HEK293 (cell line): Measurements from ENCODE around the gene BID.

Experiments
- FEZF1 ChIP-seq: fragments of 450-650 bp; formaldehyde crosslinking; IDR thresholded peaks from 2 replicates; pipeline ENCODE4 v1.5.1; 2016; ENCODE audit warnings: missing biosample characterization, missing genetic modification characterization
- SCRT1 ChIP-seq: fragments of 450-650 bp; formaldehyde crosslinking; IDR thresholded peaks from 2 replicates; pipeline ENCODE4 v1.5.1; 2016; ENCODE audit warnings: missing biosample characterization, missing genetic modification characterization, borderline replicate concordance
- SP3 ChIP-seq: fragments of 450-650 bp; formaldehyde crosslinking; IDR thresholded peaks from 2 replicates; pipeline ENCODE4 v1.5.1; 2016; ENCODE audit warnings: missing biosample characterization, missing genetic modification characterization
- ZEB2 ChIP-seq: fragments of 450-650 bp; formaldehyde crosslinking; IDR thresholded peaks from 2 replicates; pipeline ENCODE4 v1.5.1; 2016; ENCODE audit warnings: missing biosample characterization, missing genetic modification characterization
- ZNF140 ChIP-seq: fragments of 450-650 bp; formaldehyde crosslinking; IDR thresholded peaks from 2 replicates; pipeline ENCODE4 v1.5.1; 2016; ENCODE audit warnings: missing biosample characterization, missing genetic modification characterization
- ZNF311 ChIP-seq: fragments of 450-650 bp; formaldehyde crosslinking; IDR thresholded peaks from 2 replicates; pipeline ENCODE4 v1.5.1; 2017; ENCODE audit warnings: missing biosample characterization, missing genetic modification characterization, borderline replicate concordance
- ZNF544 ChIP-seq: fragments of 450-650 bp; formaldehyde crosslinking; IDR thresholded peaks from 2 replicates; pipeline ENCODE4 v1.5.0; 2017; ENCODE audit warnings: missing biosample characterization, missing genetic modification characterization
- TF ChIP-seq, protein P1 (sequence below): fragments of 450-650 bp; formaldehyde crosslinking; IDR thresholded peaks from 2 replicates; pipeline ENCODE4 v1.5.1; 2016; ENCODE audit warnings: missing biosample characterization, missing genetic modification characterization
- TF ChIP-seq, protein P2 (sequence below): fragments of 450-650 bp; formaldehyde crosslinking; IDR thresholded peaks from 2 replicates; pipeline ENCODE4 v1.5.1; 2016; ENCODE audit warnings: missing biosample characterization, missing genetic modification characterization
- TF ChIP-seq, protein P3 (sequence below): fragments of 450-650 bp; formaldehyde crosslinking; IDR thresholded peaks from 2 replicates; pipeline ENCODE4 v1.5.1; 2016; ENCODE audit warnings: missing biosample characterization, missing genetic modification characterization
- TF ChIP-seq, protein P4 (sequence below): fragments of 450-650 bp; formaldehyde crosslinking; IDR thresholded peaks from 2 replicates; pipeline ENCODE4 v1.5.1; 2016; ENCODE audit warnings: missing biosample characterization, missing genetic modification characterization

DNA sequence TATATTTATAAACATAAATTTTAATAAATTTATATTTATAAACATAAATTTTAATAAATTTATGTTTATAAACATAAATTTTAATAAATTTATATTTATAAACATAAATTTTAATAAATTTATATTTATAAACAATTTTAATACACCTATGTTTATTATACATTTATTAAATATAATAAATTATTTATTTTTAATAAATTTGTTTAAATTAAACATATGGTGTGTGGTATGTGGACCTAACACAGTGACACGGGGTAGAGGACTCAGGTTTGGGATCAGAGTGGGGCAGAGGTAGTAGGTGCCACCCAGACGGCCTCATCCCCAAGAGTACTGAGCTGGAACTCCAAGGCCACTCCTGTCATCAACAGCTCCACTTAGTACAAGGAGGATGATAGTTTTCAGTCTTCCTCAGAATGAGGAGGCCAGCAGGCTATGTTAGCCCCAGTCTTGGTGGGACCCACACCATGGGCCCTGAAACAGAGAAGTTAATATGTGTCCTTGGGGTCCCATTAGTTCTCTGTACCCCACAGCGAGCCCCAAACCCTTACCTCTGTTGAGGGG, 46.7 kb upstream of the BID start:
- no peak for TF ChIP-seq ZNF140 (tag by site-specific recombination)
- no peak for TF ChIP-seq ZNF311 (tag by site-specific recombination)
- TF ChIP-seq, protein P1, sequence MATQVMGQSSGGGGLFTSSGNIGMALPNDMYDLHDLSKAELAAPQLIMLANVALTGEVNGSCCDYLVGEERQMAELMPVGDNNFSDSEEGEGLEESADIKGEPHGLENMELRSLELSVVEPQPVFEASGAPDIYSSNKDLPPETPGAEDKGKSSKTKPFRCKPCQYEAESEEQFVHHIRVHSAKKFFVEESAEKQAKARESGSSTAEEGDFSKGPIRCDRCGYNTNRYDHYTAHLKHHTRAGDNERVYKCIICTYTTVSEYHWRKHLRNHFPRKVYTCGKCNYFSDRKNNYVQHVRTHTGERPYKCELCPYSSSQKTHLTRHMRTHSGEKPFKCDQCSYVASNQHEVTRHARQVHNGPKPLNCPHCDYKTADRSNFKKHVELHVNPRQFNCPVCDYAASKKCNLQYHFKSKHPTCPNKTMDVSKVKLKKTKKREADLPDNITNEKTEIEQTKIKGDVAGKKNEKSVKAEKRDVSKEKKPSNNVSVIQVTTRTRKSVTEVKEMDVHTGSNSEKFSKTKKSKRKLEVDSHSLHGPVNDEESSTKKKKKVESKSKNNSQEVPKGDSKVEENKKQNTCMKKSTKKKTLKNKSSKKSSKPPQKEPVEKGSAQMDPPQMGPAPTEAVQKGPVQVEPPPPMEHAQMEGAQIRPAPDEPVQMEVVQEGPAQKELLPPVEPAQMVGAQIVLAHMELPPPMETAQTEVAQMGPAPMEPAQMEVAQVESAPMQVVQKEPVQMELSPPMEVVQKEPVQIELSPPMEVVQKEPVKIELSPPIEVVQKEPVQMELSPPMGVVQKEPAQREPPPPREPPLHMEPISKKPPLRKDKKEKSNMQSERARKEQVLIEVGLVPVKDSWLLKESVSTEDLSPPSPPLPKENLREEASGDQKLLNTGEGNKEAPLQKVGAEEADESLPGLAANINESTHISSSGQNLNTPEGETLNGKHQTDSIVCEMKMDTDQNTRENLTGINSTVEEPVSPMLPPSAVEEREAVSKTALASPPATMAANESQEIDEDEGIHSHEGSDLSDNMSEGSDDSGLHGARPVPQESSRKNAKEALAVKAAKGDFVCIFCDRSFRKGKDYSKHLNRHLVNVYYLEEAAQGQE (tag by site-specific recombination) = no peak
- no peak for TF ChIP-seq ZEB2 (tag by site-specific recombination)
- TF ChIP-seq ZNF544 = no peak
- TF ChIP-seq, protein P2, sequence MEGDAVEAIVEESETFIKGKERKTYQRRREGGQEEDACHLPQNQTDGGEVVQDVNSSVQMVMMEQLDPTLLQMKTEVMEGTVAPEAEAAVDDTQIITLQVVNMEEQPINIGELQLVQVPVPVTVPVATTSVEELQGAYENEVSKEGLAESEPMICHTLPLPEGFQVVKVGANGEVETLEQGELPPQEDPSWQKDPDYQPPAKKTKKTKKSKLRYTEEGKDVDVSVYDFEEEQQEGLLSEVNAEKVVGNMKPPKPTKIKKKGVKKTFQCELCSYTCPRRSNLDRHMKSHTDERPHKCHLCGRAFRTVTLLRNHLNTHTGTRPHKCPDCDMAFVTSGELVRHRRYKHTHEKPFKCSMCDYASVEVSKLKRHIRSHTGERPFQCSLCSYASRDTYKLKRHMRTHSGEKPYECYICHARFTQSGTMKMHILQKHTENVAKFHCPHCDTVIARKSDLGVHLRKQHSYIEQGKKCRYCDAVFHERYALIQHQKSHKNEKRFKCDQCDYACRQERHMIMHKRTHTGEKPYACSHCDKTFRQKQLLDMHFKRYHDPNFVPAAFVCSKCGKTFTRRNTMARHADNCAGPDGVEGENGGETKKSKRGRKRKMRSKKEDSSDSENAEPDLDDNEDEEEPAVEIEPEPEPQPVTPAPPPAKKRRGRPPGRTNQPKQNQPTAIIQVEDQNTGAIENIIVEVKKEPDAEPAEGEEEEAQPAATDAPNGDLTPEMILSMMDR (tag by site-specific recombination) = no peak
- TF ChIP-seq SCRT1 (tag by site-specific recombination) = no peak
- TF ChIP-seq, protein P3, sequence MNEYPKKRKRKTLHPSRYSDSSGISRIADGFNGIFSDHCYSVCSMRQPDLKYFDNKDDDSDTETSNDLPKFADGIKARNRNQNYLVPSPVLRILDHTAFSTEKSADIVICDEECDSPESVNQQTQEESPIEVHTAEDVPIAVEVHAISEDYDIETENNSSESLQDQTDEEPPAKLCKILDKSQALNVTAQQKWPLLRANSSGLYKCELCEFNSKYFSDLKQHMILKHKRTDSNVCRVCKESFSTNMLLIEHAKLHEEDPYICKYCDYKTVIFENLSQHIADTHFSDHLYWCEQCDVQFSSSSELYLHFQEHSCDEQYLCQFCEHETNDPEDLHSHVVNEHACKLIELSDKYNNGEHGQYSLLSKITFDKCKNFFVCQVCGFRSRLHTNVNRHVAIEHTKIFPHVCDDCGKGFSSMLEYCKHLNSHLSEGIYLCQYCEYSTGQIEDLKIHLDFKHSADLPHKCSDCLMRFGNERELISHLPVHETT = no peak
- no peak for TF ChIP-seq FEZF1 (tag by site-specific recombination)
- TF ChIP-seq, protein P4, sequence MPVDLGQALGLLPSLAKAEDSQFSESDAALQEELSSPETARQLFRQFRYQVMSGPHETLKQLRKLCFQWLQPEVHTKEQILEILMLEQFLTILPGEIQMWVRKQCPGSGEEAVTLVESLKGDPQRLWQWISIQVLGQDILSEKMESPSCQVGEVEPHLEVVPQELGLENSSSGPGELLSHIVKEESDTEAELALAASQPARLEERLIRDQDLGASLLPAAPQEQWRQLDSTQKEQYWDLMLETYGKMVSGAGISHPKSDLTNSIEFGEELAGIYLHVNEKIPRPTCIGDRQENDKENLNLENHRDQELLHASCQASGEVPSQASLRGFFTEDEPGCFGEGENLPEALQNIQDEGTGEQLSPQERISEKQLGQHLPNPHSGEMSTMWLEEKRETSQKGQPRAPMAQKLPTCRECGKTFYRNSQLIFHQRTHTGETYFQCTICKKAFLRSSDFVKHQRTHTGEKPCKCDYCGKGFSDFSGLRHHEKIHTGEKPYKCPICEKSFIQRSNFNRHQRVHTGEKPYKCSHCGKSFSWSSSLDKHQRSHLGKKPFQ = no peak
- no peak for TF ChIP-seq SP3
